Natural killer cell (primary cell): ENCODE measurements around the gene AIDA. TPM values are rescaled to one million over a fixed set of nuclear protein-coding genes. Genes with fewer than 3 reads are reported as not detected.
"Not testable (repeated sequence)": the region's sequence is repeated elsewhere in the genome, so short reads cannot be mapped to it uniquely, and the experiment has no call there.

ENCODE experiments used
- ATAC-seq, 3 donors: fragments of 150-1000 bp in 2 of 3; fragments of 200-7000 bp in 1 of 3; cut with Tn5 transposase; 1 replicate in 1 of 3; 2 replicates in 2 of 3; pipeline ENCODE4 v1.10.0; 2021; ENCODE audit warnings: mild to moderate bottlenecking in 2 of 3, moderate library complexity in 2 of 3
- DNase-seq, 2 donors: peaks; one replicate each; pipeline versions ENCODE4 v3.0.0 to v3.0.0-alpha.2; 2013 to 2021; ENCODE audit warnings: mixed read lengths in 1 of 2
- H3K27ac ChIP-seq: one replicate; pipeline ENCODE4 v1.5.1; 2013; ENCODE audit warnings: mild to moderate bottlenecking, low read length
- H3K27me3 ChIP-seq: one replicate; pipeline ENCODE4 v1.6.1; 2013; ENCODE audit warnings: low read length; ENCODE audit not compliant: control insufficient read depth, insufficient read depth
- H3K36me3 ChIP-seq: one replicate; pipeline ENCODE4 v1.6.1; 2013; ENCODE audit warnings: low read length; ENCODE audit not compliant: control insufficient read depth, insufficient read depth
- H3K4me1 ChIP-seq: one replicate; pipeline ENCODE4 v1.6.1; 2013; ENCODE audit warnings: low read length; ENCODE audit not compliant: control insufficient read depth, insufficient read depth
- H3K4me3 ChIP-seq: one replicate; pipeline ENCODE4 v1.5.1; 2013; ENCODE audit warnings: low read length
- H3K9me3 ChIP-seq: one replicate; pipeline ENCODE4 v1.6.1; 2013; ENCODE audit warnings: low read length; ENCODE audit not compliant: control insufficient read depth, insufficient read depth
- H3K27ac Mint-ChIP-seq, 2 donors: one replicate each; pipeline ENCODE4 v1.8.0; 2022; ENCODE audit warnings: mild to moderate bottlenecking in 2 of 2, mixed read lengths in 2 of 2, moderate library complexity in 1 of 2
- H3K27me3 Mint-ChIP-seq, 2 donors: one replicate each; pipeline ENCODE4 v1.8.0; 2022; ENCODE audit warnings: low read depth in 2 of 2, mixed read lengths in 2 of 2
- H3K36me3 Mint-ChIP-seq: one replicate; pipeline ENCODE4 v1.8.0; 2022; ENCODE audit warnings: mixed read lengths
- H3K4me1 Mint-ChIP-seq, 2 donors: one replicate each; pipeline ENCODE4 v1.8.0; 2022; ENCODE audit warnings: mixed read lengths in 2 of 2
- H3K4me3 Mint-ChIP-seq: one replicate; pipeline ENCODE4 v1.8.0; 2022; ENCODE audit warnings: mild to moderate bottlenecking, moderate library complexity, mixed read lengths
- H3K9me3 Mint-ChIP-seq, 2 donors: one replicate each; pipeline ENCODE4 v1.8.0; 2022; ENCODE audit warnings: mixed read lengths in 2 of 2
- CTCF ChIP-seq: fragments of 200-600 bp; IDR thresholded peaks from one replicate; pipeline ENCODE4 v1.8.0; 2022; ENCODE audit warnings: antibody characterized with exemption
- WGBS: methylation state at CpG from one replicate; pipeline ENCODE4 v1.1.7; 2013; ENCODE audit warnings: missing lambda C conversion rate; ENCODE audit not compliant: insufficient coverage; 5-methylcytosine and 5-hydroxymethylcytosine counted together
- intact Hi-C: fragments of 100-400 bp; cut with micrococcal nuclease; formaldehyde crosslinking; loops from one replicate; pipeline ENCODE4 v1.14.2; 2022
- total RNA-seq, 4 donors: library from RNA; stranded (reverse); fragments of 120-200 nt in 1 of 4; gene quantifications; one replicate each; pipeline versions ENCODE4 v1.2.3 to v1.2.4, GENCODE V29; 2013 to 2022

The AIDA gene
- total RNA-seq, 3 donors from 2014 or later (not counting 1 experiment from before 2014, with no cell fraction given) = 29.7 to 37.2 (median 33.7) TPM

GRCh38 chr1:222750651-222751050 lies 38.4 kb upstream of the AIDA start:
- no peak overlapping the region for H3K27ac ChIP-seq
- no CpG with 5 or more reads among the region's 1 CpG for WGBS
- Mint-ChIP-seq H3K36me3 (no peaks in the 10 kb centered on the region), H3K4me3 (no peak overlapping the region), H3K27ac (no peak overlapping the region), H3K9me3 (no peaks in the 10 kb centered on the region), H3K4me1 (no peaks in the 10 kb centered on the region), H3K27me3 (peaks cover 13 to 24% of the 10 kb centered on the region in 2 donors)
- DNase-seq (no peak), ATAC-seq (no peak)
- H3K4me1 ChIP-seq = no peaks in the 10 kb centered on the region
- H3K9me3 ChIP-seq = no peaks in the 10 kb centered on the region
- no peaks in the 10 kb centered on the region for H3K36me3 ChIP-seq
- H3K27me3 ChIP-seq = no peaks in the 10 kb centered on the region
- TF ChIP-seq CTCF = no peak
- intact Hi-C loops = no loop called here
- H3K4me3 ChIP-seq = no peak overlapping the region

GRCh38 chr1:222749927-222750326 lies 37.6 kb upstream of the AIDA start:
- Mint-ChIP-seq H3K4me3 (no peak overlapping the region), H3K27me3 (peaks cover 13 to 22% of the 10 kb centered on the region in 2 donors), H3K9me3 (no peaks in the 10 kb centered on the region), H3K36me3 (no peaks in the 10 kb centered on the region), H3K27ac (no peak overlapping the region), H3K4me1 (no peaks in the 10 kb centered on the region)
- TF ChIP-seq CTCF = no peak
- intact Hi-C loops = no loop called here
- Histone ChIP-seq H3K4me3 (no peak overlapping the region), H3K27ac (no peak overlapping the region), H3K9me3 (no peaks in the 10 kb centered on the region), H3K4me1 (no peaks in the 10 kb centered on the region), H3K27me3 (no peaks in the 10 kb centered on the region), H3K36me3 (no peaks in the 10 kb centered on the region)
- DNase-seq = no peak
- no peak for ATAC-seq

GRCh38 chr1:222741630-222742457 lies 29.6 kb upstream of the AIDA start:
- H3K4me3 Mint-ChIP-seq, intact Hi-C loops: not testable (repeated sequence)

GRCh38 chr1:222739929-222740328 lies 27.6 kb upstream of the AIDA start:
- Mint-ChIP-seq H3K36me3 (no peaks in the 10 kb centered on the region), H3K4me1 (no peaks in the 10 kb centered on the region), H3K27ac (no peak overlapping the region), H3K9me3 (no peaks in the 10 kb centered on the region), H3K4me3 (no peak overlapping the region), H3K27me3 (no peaks in the 10 kb centered on the region)
- no peak overlapping the region for H3K27ac ChIP-seq
- no peak for ATAC-seq
- intact Hi-C loops = loop anchor here (2.0 kb wide), 1 partner anchor 341 kb away; no protein-coding TSS in a partner anchor
- H3K9me3 ChIP-seq = no peaks in the 10 kb centered on the region
- WGBS = no CpG with 5 or more reads among the region's 1 CpG
- DNase-seq = no peak
- no peak overlapping the region for H3K4me3 ChIP-seq
- no peak for TF ChIP-seq CTCF
- H3K27me3 ChIP-seq = no peaks in the 10 kb centered on the region
- H3K36me3 ChIP-seq = peaks cover 8% of the 10 kb centered on the region
- H3K4me1 ChIP-seq = no peaks in the 10 kb centered on the region

More at GRCh38 chr1:222741630-222742457, 29.6 kb upstream of the AIDA start:
- H3K27me3 Mint-ChIP-seq, H3K9me3 Mint-ChIP-seq, H3K36me3 ChIP-seq, H3K36me3 Mint-ChIP-seq, H3K4me1 Mint-ChIP-seq, H3K27ac ChIP-seq, DNase-seq, H3K4me1 ChIP-seq, H3K27ac Mint-ChIP-seq, H3K9me3 ChIP-seq, ATAC-seq, H3K27me3 ChIP-seq, H3K4me3 ChIP-seq: not testable (repeated sequence)
- WGBS = 58% methylated on average over 3 of the region's 5 CpGs
